Epithelial cell of proximal tubule (primary cell): ENCODE data around the gene C2CD4D. TPM values are rescaled to one million over a fixed set of nuclear protein-coding genes. Genes with fewer than 3 reads are reported as not detected.

Source experiments
- DNase-seq: peaks from one replicate; pipeline ENCODE4 v3.0.0-alpha.2; 2011; ENCODE audit warnings: low read depth
- H3K4me3 ChIP-seq: 2 replicates; pipeline ENCODE4 v1.5.1; 2011; ENCODE audit warnings: low read depth, mild to moderate bottlenecking, low read length
- CTCF ChIP-seq: conservative IDR thresholded peaks from 2 replicates; pipeline ENCODE4 v1.5.1; 2012; ENCODE audit warnings: low read depth, mild to moderate bottlenecking, low read length
- total RNA-seq: library from RNA; depleted of rRNA; stranded (reverse); fragments of >200 nt; gene quantifications from 2 replicates; pipeline ENCODE4 v1.2.3, GENCODE V29; 2015

The C2CD4D gene
- total RNA-seq, 1 donor from 2014 or later = 1.0 TPM

- no peak overlapping the region for H3K4me3 ChIP-seq
- DNase-seq = no peak
- TF ChIP-seq CTCF = no peak
These were observed 32.5 kb downstream of the C2CD4D start for GRCh38 chr1:151807131-151807530.

GRCh38 chr1:151806170-151806569 is 33.5 kb downstream of the C2CD4D start:
- TF ChIP-seq CTCF = no peak
- H3K4me3 ChIP-seq = no peak overlapping the region
- no peak for DNase-seq

DNA sequence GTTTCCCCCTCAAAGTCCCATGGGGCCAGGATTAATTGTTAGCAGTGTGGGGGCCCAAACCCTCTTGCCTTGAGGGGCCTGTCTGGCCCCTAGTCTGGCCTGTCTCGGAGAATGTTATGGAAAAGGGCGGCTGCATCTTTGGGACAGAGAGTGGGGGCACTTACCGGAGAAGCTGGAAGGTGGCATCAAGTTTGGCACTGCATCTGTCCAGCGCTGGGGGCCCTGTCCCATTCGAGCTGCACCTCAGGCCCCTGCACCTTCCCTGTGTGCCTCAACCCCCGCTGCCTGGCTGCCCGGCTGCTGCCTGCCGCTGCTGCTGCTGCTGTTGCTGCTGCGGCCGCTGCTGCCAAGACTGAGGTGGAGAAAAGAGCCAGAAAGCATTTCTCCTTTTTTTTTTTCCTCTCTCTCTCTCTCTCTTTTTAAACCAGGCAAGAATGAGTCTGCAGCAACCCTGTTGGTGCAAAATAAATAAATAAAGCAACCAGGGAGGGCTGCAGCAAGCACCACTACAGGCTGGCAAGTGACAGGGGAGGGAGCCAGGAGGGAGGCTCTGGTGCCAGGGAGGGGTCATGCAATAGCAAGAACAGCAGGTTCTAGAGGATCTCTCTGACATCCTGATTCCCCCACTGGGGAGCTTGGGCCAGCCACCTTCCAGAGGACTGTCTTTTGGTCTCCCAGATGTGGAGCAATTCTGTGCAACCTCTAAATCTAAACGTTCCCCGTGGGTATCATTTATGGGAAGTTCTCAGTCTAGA is 34.4 kb downstream of the C2CD4D start, which contains the start of gene LINGO4:
Gene LINGO4 (minus strand): TSS at position 354 of the 755 bp plus-strand sequence. CDS start 2,715 bp downstream, outside the sequence.
- no peak for DNase-seq
- TF ChIP-seq CTCF = no peak
- H3K4me3 ChIP-seq = no peak within 1 kb of the TSS

- no peak for TF ChIP-seq CTCF
- H3K4me3 ChIP-seq = no peak overlapping the region
- no peak for DNase-seq
These were observed 35.7 kb downstream of the C2CD4D start for GRCh38 chr1:151803915-151804314.

DNA sequence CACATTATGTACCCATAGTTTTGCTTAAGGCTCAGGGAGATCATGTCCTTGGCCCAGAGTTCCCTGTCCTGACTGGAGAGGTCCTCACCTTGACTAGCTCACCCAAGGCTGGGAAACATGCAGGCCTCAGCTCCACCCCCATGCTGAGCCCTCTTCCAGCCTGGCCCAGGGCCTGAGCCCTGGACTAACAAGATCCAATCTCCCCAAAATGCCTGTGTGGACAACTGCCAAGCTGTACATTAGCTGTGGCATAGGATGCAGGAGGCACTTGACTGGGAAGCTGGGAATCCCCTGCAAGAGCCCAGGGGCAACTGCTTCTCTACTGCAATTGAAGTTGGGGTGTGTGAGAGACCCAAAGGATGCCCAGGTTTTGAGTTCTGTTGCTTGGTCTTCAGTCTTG is 36.5 kb downstream of the C2CD4D start:
- DNase-seq = no peak
- TF ChIP-seq CTCF = no peak
- no peak overlapping the region for H3K4me3 ChIP-seq

DNA sequence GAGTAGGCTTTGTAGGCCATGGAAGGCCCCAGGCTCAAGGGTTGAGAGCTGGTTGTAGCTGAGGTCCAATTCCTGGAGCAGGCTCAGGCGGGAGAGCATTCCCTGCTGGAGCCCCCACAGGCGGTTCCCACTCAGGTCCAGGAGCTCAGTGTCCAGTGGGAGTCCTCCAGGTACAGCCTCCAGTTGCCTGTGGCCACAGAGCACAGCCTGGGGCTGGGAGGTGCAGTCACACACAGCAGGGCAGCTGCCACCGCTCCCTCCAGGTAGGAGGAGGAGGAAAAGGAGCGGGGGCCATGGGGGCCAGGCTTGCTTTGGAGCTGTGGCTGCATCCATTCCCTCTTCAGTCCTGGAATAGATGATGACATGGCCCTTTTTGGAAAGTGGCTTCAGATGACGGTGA is 37.2 kb downstream of the C2CD4D start:
- TF ChIP-seq CTCF = no peak
- no peak for DNase-seq
- H3K4me3 ChIP-seq = no peak overlapping the region

GRCh38 chr1:151801846-151802245 is 37.8 kb downstream of the C2CD4D start:
- H3K4me3 ChIP-seq = no peak overlapping the region
- no peak for TF ChIP-seq CTCF
- no peak for DNase-seq
